ENCODE measurements around the gene SPATA3. TPM values are rescaled to one million over a fixed set of nuclear protein-coding genes. Genes with fewer than 3 reads are reported as not detected.

The SPATA3 gene
- total and polyA plus RNA-seq, 2 donors (not counting 1 experiment from before 2014, with no cell fraction given): not detected

GRCh38 chr2:230951396-230951795, 44.5 kb upstream of the SPATA3 start:
- Histone ChIP-seq H3K79me2 (ENCODE audit: control insufficient read depth, insufficient read depth, low read length) (no peaks in the 10 kb centered on the region), H3K4me3 (replicated peaks in 1 of 4; ENCODE audit: control extremely low read depth in 1 of 4, insufficient read depth in 1 of 4, low read depth in 3 of 4, low read length in 4 of 4) (no peak overlapping the region), H3K27ac (ENCODE audit: insufficient read depth, low read length) (no peak overlapping the region), H2AFZ (ENCODE audit: low read length) (no peak overlapping the region), H4K20me1 (ENCODE audit: control insufficient read depth, extremely low read depth, insufficient read depth, low read length) (no peaks in the 10 kb centered on the region), H3K9me3 (ENCODE audit: control insufficient read depth, insufficient read depth, low read depth, low read length) (no peaks in the 10 kb centered on the region), H3K9ac (ENCODE audit: insufficient read depth, low read length) (no peak overlapping the region), H3K4me2 (ENCODE audit: extremely low read depth, insufficient read depth, low read length) (no peak overlapping the region), H3K27me3 (ENCODE audit: control insufficient read depth, insufficient read depth, low read length) (no peaks in the 10 kb centered on the region), H3K4me1 (ENCODE audit: control insufficient read depth, extremely low read depth, insufficient read depth, low read length) (no peaks in the 10 kb centered on the region), H3K36me3 (ENCODE audit: control insufficient read depth, insufficient read depth, low read length) (no peaks in the 10 kb centered on the region)
- TF ChIP-seq EZH2 (IDR thresholded peaks at IDR 0.05; ENCODE audit: low read length, missing control alignments) (no peak), CTCF (conservative IDR thresholded peaks at IDR 0.05 in 1 of 2, IDR thresholded peaks at IDR 0.05 in 1 of 2; ENCODE audit: low read depth in 1 of 2, low read length in 2 of 2) (no peak)
- DNase-seq (ENCODE audit: low read depth in 2 of 2): peak in 1 of 2 donors; percentile 43

GRCh38 chr2:230952226-230952956, 43.5 kb upstream of the SPATA3 start:
- no peaks in the 10 kb centered on the region for H3K79me2 ChIP-seq (ENCODE audit: control insufficient read depth, insufficient read depth, low read length)
- H3K9me3 ChIP-seq (ENCODE audit: control insufficient read depth, insufficient read depth, low read depth, low read length): no peaks in the 10 kb centered on the region
- TF ChIP-seq EZH2 (IDR thresholded peaks at IDR 0.05; ENCODE audit: low read length, missing control alignments): no peak
- TF ChIP-seq CTCF (conservative IDR thresholded peaks at IDR 0.05 in 1 of 2, IDR thresholded peaks at IDR 0.05 in 1 of 2; ENCODE audit: low read depth in 1 of 2, low read length in 2 of 2): no peak
- no peaks in the 10 kb centered on the region for H3K27me3 ChIP-seq (ENCODE audit: control insufficient read depth, insufficient read depth, low read length)
- no peak for DNase-seq (ENCODE audit: low read depth in 2 of 2)
- no peak overlapping the region for H3K9ac ChIP-seq (ENCODE audit: insufficient read depth, low read length)
- H3K4me3 ChIP-seq (replicated peaks in 1 of 4; ENCODE audit: control extremely low read depth in 1 of 4, insufficient read depth in 1 of 4, low read depth in 3 of 4, low read length in 4 of 4): no peak overlapping the region
- no peaks in the 10 kb centered on the region for H4K20me1 ChIP-seq (ENCODE audit: control insufficient read depth, extremely low read depth, insufficient read depth, low read length)
- H3K4me1 ChIP-seq (ENCODE audit: control insufficient read depth, extremely low read depth, insufficient read depth, low read length): no peaks in the 10 kb centered on the region
- no peaks in the 10 kb centered on the region for H3K36me3 ChIP-seq (ENCODE audit: control insufficient read depth, insufficient read depth, low read length)
- H2AFZ ChIP-seq (ENCODE audit: low read length): no peak overlapping the region
- no peak overlapping the region for H3K4me2 ChIP-seq (ENCODE audit: extremely low read depth, insufficient read depth, low read length)
- H3K27ac ChIP-seq (ENCODE audit: insufficient read depth, low read length): no peak overlapping the region

- DNase-seq (ENCODE audit: low read depth in 2 of 2): peak in 1 of 2 donors; percentile 11
- Histone ChIP-seq H3K27ac (ENCODE audit: insufficient read depth, low read length) (no peak overlapping the region), H3K79me2 (ENCODE audit: control insufficient read depth, insufficient read depth, low read length) (no peaks in the 10 kb centered on the region), H3K36me3 (ENCODE audit: control insufficient read depth, insufficient read depth, low read length) (no peaks in the 10 kb centered on the region), H3K4me1 (ENCODE audit: control insufficient read depth, extremely low read depth, insufficient read depth, low read length) (no peaks in the 10 kb centered on the region), H4K20me1 (ENCODE audit: control insufficient read depth, extremely low read depth, insufficient read depth, low read length) (no peaks in the 10 kb centered on the region), H3K4me3 (replicated peaks in 1 of 4; ENCODE audit: control extremely low read depth in 1 of 4, insufficient read depth in 1 of 4, low read depth in 3 of 4, low read length in 4 of 4) (no peak overlapping the region), H3K4me2 (ENCODE audit: extremely low read depth, insufficient read depth, low read length) (no peak overlapping the region), H3K9me3 (ENCODE audit: control insufficient read depth, insufficient read depth, low read depth, low read length) (no peaks in the 10 kb centered on the region), H3K9ac (ENCODE audit: insufficient read depth, low read length) (no peak overlapping the region), H3K27me3 (ENCODE audit: control insufficient read depth, insufficient read depth, low read length) (no peaks in the 10 kb centered on the region), H2AFZ (ENCODE audit: low read length) (no peak overlapping the region)
- no peak for TF ChIP-seq EZH2 (IDR thresholded peaks at IDR 0.05; ENCODE audit: low read length, missing control alignments)
- no peak for TF ChIP-seq CTCF (conservative IDR thresholded peaks at IDR 0.05 in 1 of 2, IDR thresholded peaks at IDR 0.05 in 1 of 2; ENCODE audit: low read depth in 1 of 2, low read length in 2 of 2)
Observed at GRCh38 chr2:230953845-230954244, 42.1 kb upstream of the SPATA3 start.
